Measurements from ENCODE around the gene PPP6R2.
"Not testable (repeated sequence)": the region's sequence is repeated elsewhere in the genome, so short reads cannot be mapped to it uniquely, and the experiment has no call there.

Gene PPP6R2

GRCh38 chr22:50363166-50363802, 20.2 kb downstream of the PPP6R2 start:
- Histone ChIP-seq H3K4me3 (ENCODE audit: low read depth, low read length) (no peak overlapping the region), H3K9ac (ENCODE audit: low read depth, low read length) (no peak overlapping the region), H3K9me3 (ENCODE audit: control insufficient read depth, insufficient read depth, low read length) (no peaks in the 10 kb centered on the region), H3K4me1 (ENCODE audit: control insufficient read depth, insufficient read depth, low read length) (no peaks in the 10 kb centered on the region), H3K36me3 (ENCODE audit: control insufficient read depth, insufficient read depth, low read length) (no peaks in the 10 kb centered on the region), H3K27me3 (ENCODE audit: control insufficient read depth, insufficient read depth, low read length) (no peaks in the 10 kb centered on the region)

GRCh38 chr22:50363803-50364194, 20.7 kb downstream of the PPP6R2 start:
- H3K4me3 ChIP-seq (ENCODE audit: low read depth, low read length); H3K9me3 ChIP-seq (ENCODE audit: control insufficient read depth, insufficient read depth, low read length); H3K4me1 ChIP-seq (ENCODE audit: control insufficient read depth, insufficient read depth, low read length); H3K27me3 ChIP-seq (ENCODE audit: control insufficient read depth, insufficient read depth, low read length); H3K9ac ChIP-seq (ENCODE audit: low read depth, low read length); H3K36me3 ChIP-seq (ENCODE audit: control insufficient read depth, insufficient read depth, low read length): not testable (repeated sequence)

GRCh38 chr22:50367778-50368500, 24.8 kb downstream of the PPP6R2 start:
- no peak overlapping the region for H3K9ac ChIP-seq (ENCODE audit: low read depth, low read length)

GRCh38 chr22:50371101-50371648, 28.0 kb downstream of the PPP6R2 start:
- H3K9me3 ChIP-seq (ENCODE audit: control insufficient read depth, insufficient read depth, low read length) = no peaks in the 10 kb centered on the region
- H3K9ac ChIP-seq (ENCODE audit: low read depth, low read length) = no peak overlapping the region
- no peaks in the 10 kb centered on the region for H3K27me3 ChIP-seq (ENCODE audit: control insufficient read depth, insufficient read depth, low read length)
- H3K4me3 ChIP-seq (ENCODE audit: low read depth, low read length) = no peak overlapping the region
- no peaks in the 10 kb centered on the region for H3K4me1 ChIP-seq (ENCODE audit: control insufficient read depth, insufficient read depth, low read length)
- H3K36me3 ChIP-seq (ENCODE audit: control insufficient read depth, insufficient read depth, low read length) = peaks cover 12% of the 10 kb centered on the region

More at GRCh38 chr22:50367778-50368500, 24.8 kb downstream of the PPP6R2 start:
- H3K36me3 ChIP-seq (ENCODE audit: control insufficient read depth, insufficient read depth, low read length) = peaks cover 3% of the 10 kb centered on the region
- no peaks in the 10 kb centered on the region for H3K27me3 ChIP-seq (ENCODE audit: control insufficient read depth, insufficient read depth, low read length)
- no peaks in the 10 kb centered on the region for H3K9me3 ChIP-seq (ENCODE audit: control insufficient read depth, insufficient read depth, low read length)
- no peaks in the 10 kb centered on the region for H3K4me1 ChIP-seq (ENCODE audit: control insufficient read depth, insufficient read depth, low read length)
- no peak overlapping the region for H3K4me3 ChIP-seq (ENCODE audit: low read depth, low read length)

- Histone ChIP-seq H3K9me3 (ENCODE audit: control insufficient read depth, insufficient read depth, low read length) (no peaks in the 10 kb centered on the region), H3K27me3 (ENCODE audit: control insufficient read depth, insufficient read depth, low read length) (no peaks in the 10 kb centered on the region), H3K36me3 (ENCODE audit: control insufficient read depth, insufficient read depth, low read length) (peaks cover 12% of the 10 kb centered on the region), H3K4me1 (ENCODE audit: control insufficient read depth, insufficient read depth, low read length) (no peaks in the 10 kb centered on the region), H3K4me3 (ENCODE audit: low read depth, low read length) (no peak overlapping the region), H3K9ac (ENCODE audit: low read depth, low read length) (no peak overlapping the region)
Measured at GRCh38 chr22:50376085-50376651, 33.0 kb downstream of the PPP6R2 start.

- not testable (repeated sequence) for H3K9ac ChIP-seq (ENCODE audit: low read depth, low read length); H3K4me1 ChIP-seq (ENCODE audit: control insufficient read depth, insufficient read depth, low read length); H3K27me3 ChIP-seq (ENCODE audit: control insufficient read depth, insufficient read depth, low read length); H3K4me3 ChIP-seq (ENCODE audit: low read depth, low read length); H3K36me3 ChIP-seq (ENCODE audit: control insufficient read depth, insufficient read depth, low read length); H3K9me3 ChIP-seq (ENCODE audit: control insufficient read depth, insufficient read depth, low read length)
Measured at GRCh38 chr22:50381021-50381555, 38.0 kb downstream of the PPP6R2 start.

GRCh38 chr22:50396751-50397370, 53.7 kb downstream of the PPP6R2 start:
- H3K36me3 ChIP-seq (ENCODE audit: control insufficient read depth, insufficient read depth, low read length) = peaks cover 3% of the 10 kb centered on the region
- H3K9me3 ChIP-seq (ENCODE audit: control insufficient read depth, insufficient read depth, low read length) = no peaks in the 10 kb centered on the region
- no peaks in the 10 kb centered on the region for H3K27me3 ChIP-seq (ENCODE audit: control insufficient read depth, insufficient read depth, low read length)
- peak overlapping the region; percentile 8 for H3K4me3 ChIP-seq (ENCODE audit: low read depth, low read length)
- peak overlapping the region; percentile 3 for H3K9ac ChIP-seq (ENCODE audit: low read depth, low read length)
- peaks cover 11% of the 10 kb centered on the region for H3K4me1 ChIP-seq (ENCODE audit: control insufficient read depth, insufficient read depth, low read length)

- not testable (repeated sequence) for H3K4me3 ChIP-seq (ENCODE audit: low read depth, low read length); H3K9ac ChIP-seq (ENCODE audit: low read depth, low read length); H3K36me3 ChIP-seq (ENCODE audit: control insufficient read depth, insufficient read depth, low read length); H3K27me3 ChIP-seq (ENCODE audit: control insufficient read depth, insufficient read depth, low read length); H3K9me3 ChIP-seq (ENCODE audit: control insufficient read depth, insufficient read depth, low read length)
- H3K4me1 ChIP-seq (ENCODE audit: control insufficient read depth, insufficient read depth, low read length) = peaks cover 11% of the 10 kb centered on the region
Measured at GRCh38 chr22:50397371-50398060, 54.4 kb downstream of the PPP6R2 start.

GRCh38 chr22:50398831-50399648, 55.9 kb downstream of the PPP6R2 start:
- H3K9ac ChIP-seq (ENCODE audit: low read depth, low read length) = no peak overlapping the region
- H3K36me3 ChIP-seq (ENCODE audit: control insufficient read depth, insufficient read depth, low read length) = peaks cover 1% of the 10 kb centered on the region

GRCh38 chr22:50399751-50400331, 56.7 kb downstream of the PPP6R2 start:
- H3K27me3 ChIP-seq (ENCODE audit: control insufficient read depth, insufficient read depth, low read length) = no peaks in the 10 kb centered on the region
- no peaks in the 10 kb centered on the region for H3K9me3 ChIP-seq (ENCODE audit: control insufficient read depth, insufficient read depth, low read length)
- H3K4me3 ChIP-seq (ENCODE audit: low read depth, low read length) = no peak overlapping the region
- H3K4me1 ChIP-seq (ENCODE audit: control insufficient read depth, insufficient read depth, low read length) = peaks cover 11% of the 10 kb centered on the region
- H3K36me3 ChIP-seq (ENCODE audit: control insufficient read depth, insufficient read depth, low read length) = no peaks in the 10 kb centered on the region
- H3K9ac ChIP-seq (ENCODE audit: low read depth, low read length) = no peak overlapping the region

More at GRCh38 chr22:50398831-50399648, 55.9 kb downstream of the PPP6R2 start:
- no peaks in the 10 kb centered on the region for H3K27me3 ChIP-seq (ENCODE audit: control insufficient read depth, insufficient read depth, low read length)
- H3K9me3 ChIP-seq (ENCODE audit: control insufficient read depth, insufficient read depth, low read length) = no peaks in the 10 kb centered on the region
- peaks cover 11% of the 10 kb centered on the region for H3K4me1 ChIP-seq (ENCODE audit: control insufficient read depth, insufficient read depth, low read length)
- no peak overlapping the region for H3K4me3 ChIP-seq (ENCODE audit: low read depth, low read length)

Data from iPS-15b (cell line).